ENCODE data around the gene ATP6V1D. TPM values are rescaled to one million over a fixed set of nuclear protein-coding genes. Genes with fewer than 3 reads are reported as not detected.

ATP6V1D gene
- total RNA-seq, 2 experiments from 2014 or later = 23.3 to 26.7 TPM

GRCh38 chr14:67391268-67391667, 31.7 kb upstream of the ATP6V1D start:
- Mint-ChIP-seq H3K4me1 (peaks cover 7% of the 10 kb centered on the region), H3K27ac (no peak overlapping the region), H3K36me3 (ENCODE audit: low read depth) (peaks cover 10% of the 10 kb centered on the region), H3K4me3 (no peak overlapping the region), H3K27me3 (no peaks in the 10 kb centered on the region), H3K9me3 (ENCODE audit: low read depth) (no peaks in the 10 kb centered on the region)
- ChIA-PET CTCF (interaction anchor here (0.6 to 1.1 kb wide), 2 partner anchors 9 to 23 kb away, joined by 3 read pairs; no protein-coding TSS in a partner anchor), POLR2A (interaction anchor here (0.6 kb wide), 2 partner anchors 116 to 143 kb away, joined by 3 read pairs; no protein-coding TSS in a partner anchor)
- intact Hi-C loops (cut with DNase I, micrococcal nuclease) = no loop called here
- ATAC-seq (no peak), DNase-seq (no peak)

GRCh38 chr14:67389811-67390534, 30.4 kb upstream of the ATP6V1D start:
- H3K9me3 Mint-ChIP-seq (ENCODE audit: low read depth) = no peaks in the 10 kb centered on the region
- no peak overlapping the region for H3K27ac Mint-ChIP-seq
- no peak for DNase-seq
- H3K36me3 Mint-ChIP-seq (ENCODE audit: low read depth) = peaks cover 17% of the 10 kb centered on the region
- intact Hi-C loops (cut with DNase I, micrococcal nuclease) = no loop called here
- no peaks in the 10 kb centered on the region for H3K27me3 Mint-ChIP-seq
- no peak for ATAC-seq
- no peak overlapping the region for H3K4me3 Mint-ChIP-seq
- peaks cover 7% of the 10 kb centered on the region for H3K4me1 Mint-ChIP-seq
- ChIA-PET POLR2A (no interaction called here), CTCF (interaction anchor here (0.6 kb wide), 1 partner anchor 198 kb away, joined by 4 read pairs; no protein-coding TSS in a partner anchor)

DNA sequence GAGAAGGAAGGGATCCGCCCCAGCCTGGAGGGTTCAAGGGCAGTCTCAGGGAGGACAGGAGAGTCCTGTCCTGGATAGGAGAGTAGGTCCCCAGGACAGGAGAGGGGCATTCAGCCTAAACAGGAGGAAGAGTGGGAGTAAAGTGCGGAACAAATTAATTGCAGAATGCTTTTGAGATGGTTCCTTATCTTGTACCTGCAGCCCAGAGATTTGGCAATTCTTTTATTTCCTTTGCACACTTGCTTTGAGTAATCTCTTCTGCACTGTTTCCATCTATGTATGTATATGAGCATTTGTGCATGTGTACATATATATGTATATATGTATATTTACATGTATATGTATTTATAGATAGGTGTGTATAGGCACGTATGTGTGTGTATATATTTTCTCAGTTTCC, 29.7 kb upstream of the ATP6V1D start:
- DNase-seq = no peak
- ChIA-PET POLR2A (no interaction called here), CTCF (no interaction called here)
- no peaks in the 10 kb centered on the region for H3K27me3 Mint-ChIP-seq
- ATAC-seq = no peak
- H3K4me1 Mint-ChIP-seq = peaks cover 7% of the 10 kb centered on the region
- H3K27ac Mint-ChIP-seq = no peak overlapping the region
- H3K9me3 Mint-ChIP-seq (ENCODE audit: low read depth) = no peaks in the 10 kb centered on the region
- intact Hi-C loops (cut with DNase I, micrococcal nuclease) = no loop called here
- H3K36me3 Mint-ChIP-seq (ENCODE audit: low read depth) = peaks cover 24% of the 10 kb centered on the region
- H3K4me3 Mint-ChIP-seq = no peak overlapping the region

DNA sequence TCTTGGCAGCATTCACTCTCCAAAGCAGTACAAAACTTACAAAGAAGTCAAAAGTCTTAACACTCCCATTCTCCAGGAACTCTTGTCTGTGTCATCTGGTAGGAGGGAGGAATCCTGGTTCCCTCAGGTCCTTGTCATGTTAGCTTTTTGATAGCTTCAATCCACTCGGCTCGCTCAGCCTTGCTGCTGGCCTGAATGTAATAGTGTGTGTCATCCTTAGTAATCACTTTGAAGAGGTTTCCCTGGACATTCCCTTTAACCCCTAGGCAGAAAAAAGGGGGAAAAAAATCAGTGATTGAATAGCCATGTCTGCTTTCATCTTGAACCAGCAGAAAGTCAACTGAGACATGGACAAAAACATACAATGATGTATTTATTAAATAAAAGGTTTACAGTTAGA, 27.6 kb upstream of the ATP6V1D start:
- Mint-ChIP-seq H3K9me3 (ENCODE audit: low read depth) (no peaks in the 10 kb centered on the region), H3K27ac (no peak overlapping the region), H3K4me3 (no peak overlapping the region), H3K27me3 (no peaks in the 10 kb centered on the region), H3K4me1 (peaks cover 13% of the 10 kb centered on the region), H3K36me3 (ENCODE audit: low read depth) (peaks cover 38% of the 10 kb centered on the region)
- intact Hi-C loops (cut with DNase I, micrococcal nuclease) = no loop called here
- ChIA-PET POLR2A (no interaction called here), CTCF (interaction anchor here (1.0 to 2.2 kb wide), 3 partner anchors 28 to 247 kb away, joined by 3 to 6 read pairs (median 6); partner anchors contain the start of genes ATP6V1D and EIF2S1)
- no peak for ATAC-seq
- no peak for DNase-seq

GRCh38 chr14:67385618-67386017, 26.0 kb upstream of the ATP6V1D start:
- ChIA-PET POLR2A (no interaction called here), CTCF (interaction anchor here (0.9 to 2.2 kb wide), 4 partner anchors 23 to 141 kb away, joined by 3 to 6 read pairs (median 3); no protein-coding TSS in a partner anchor)
- ATAC-seq (no peak), DNase-seq (no peak)
- H3K27me3 Mint-ChIP-seq = no peaks in the 10 kb centered on the region
- H3K9me3 Mint-ChIP-seq (ENCODE audit: low read depth) = no peaks in the 10 kb centered on the region
- H3K36me3 Mint-ChIP-seq (ENCODE audit: low read depth) = peaks cover 49% of the 10 kb centered on the region
- intact Hi-C loops (cut with DNase I, micrococcal nuclease) = no loop called here
- H3K4me3 Mint-ChIP-seq = no peak overlapping the region
- peaks cover 8% of the 10 kb centered on the region for H3K4me1 Mint-ChIP-seq
- H3K27ac Mint-ChIP-seq = no peak overlapping the region

- H3K27me3 Mint-ChIP-seq = no peaks in the 10 kb centered on the region
- H3K9me3 Mint-ChIP-seq (ENCODE audit: low read depth) = no peaks in the 10 kb centered on the region
- intact Hi-C loops (cut with DNase I, micrococcal nuclease) = no loop called here
- peaks cover 51% of the 10 kb centered on the region for H3K36me3 Mint-ChIP-seq (ENCODE audit: low read depth)
- ChIA-PET POLR2A (no interaction called here), CTCF (interaction anchor here (0.9 to 2.2 kb wide), 4 partner anchors 22 to 319 kb away, joined by 3 to 6 read pairs (median 3); no protein-coding TSS in a partner anchor)
- no peak overlapping the region for H3K27ac Mint-ChIP-seq
- H3K4me3 Mint-ChIP-seq = no peak overlapping the region
- DNase-seq (no peak), ATAC-seq (no peak)
- peaks cover 7% of the 10 kb centered on the region for H3K4me1 Mint-ChIP-seq
These were observed 25.5 kb upstream of the ATP6V1D start for GRCh38 chr14:67385120-67385519.

DNA sequence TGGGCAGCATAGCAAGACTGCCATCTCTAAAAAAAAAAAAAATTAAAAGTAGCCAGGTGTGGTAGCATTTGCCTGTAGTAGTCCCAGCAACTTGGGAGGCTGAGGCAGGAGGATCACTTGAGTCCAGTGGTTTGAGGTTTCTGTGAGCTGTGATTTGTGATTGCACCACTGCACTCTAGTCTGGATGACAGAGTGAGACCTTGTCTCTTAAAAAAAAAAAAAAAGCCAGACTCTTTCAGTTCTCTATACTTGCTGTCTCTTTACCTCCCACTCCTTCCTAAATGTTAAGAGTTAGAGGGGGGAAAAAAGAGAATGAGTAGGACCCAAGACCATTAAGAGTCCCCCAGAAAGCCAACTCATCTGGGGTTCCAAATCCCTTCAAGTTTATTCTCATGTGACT, 18.3 kb upstream of the ATP6V1D start:
- Mint-ChIP-seq H3K9me3 (ENCODE audit: low read depth) (no peaks in the 10 kb centered on the region), H3K36me3 (ENCODE audit: low read depth) (peaks cover 63% of the 10 kb centered on the region), H3K4me1 (peaks cover 25% of the 10 kb centered on the region), H3K27me3 (no peaks in the 10 kb centered on the region), H3K27ac (no peak overlapping the region), H3K4me3 (no peak overlapping the region)
- ChIA-PET POLR2A (no interaction called here), CTCF (interaction anchor here (1.0 to 1.6 kb wide), 3 partner anchors 13 to 50 kb away, joined by 3 to 8 read pairs (median 4); partner anchors contain the start of gene ATP6V1D)
- ATAC-seq (no peak), DNase-seq (no peak)
- intact Hi-C loops (cut with DNase I, micrococcal nuclease) = no loop called here

DNA sequence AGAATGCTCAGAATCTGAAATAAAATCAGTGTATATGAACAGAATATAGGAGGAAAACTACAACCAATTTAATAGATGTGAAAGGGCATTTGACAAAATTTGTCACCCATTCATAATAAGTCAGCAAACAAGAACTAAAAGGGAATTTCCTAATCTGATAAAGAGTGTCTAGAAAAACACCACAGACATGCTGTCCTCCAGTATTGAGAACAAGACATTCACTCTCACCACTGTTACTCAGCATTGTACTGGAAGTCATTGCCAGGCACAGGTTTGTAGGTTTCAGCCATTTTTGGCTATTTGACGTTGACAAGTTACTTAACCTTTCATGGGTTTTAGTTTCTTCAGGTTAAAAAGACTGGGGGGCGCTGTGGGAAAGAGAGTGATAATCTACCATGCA, 13.7 kb upstream of the ATP6V1D start:
- peak; percentile 94 for ATAC-seq

DNA sequence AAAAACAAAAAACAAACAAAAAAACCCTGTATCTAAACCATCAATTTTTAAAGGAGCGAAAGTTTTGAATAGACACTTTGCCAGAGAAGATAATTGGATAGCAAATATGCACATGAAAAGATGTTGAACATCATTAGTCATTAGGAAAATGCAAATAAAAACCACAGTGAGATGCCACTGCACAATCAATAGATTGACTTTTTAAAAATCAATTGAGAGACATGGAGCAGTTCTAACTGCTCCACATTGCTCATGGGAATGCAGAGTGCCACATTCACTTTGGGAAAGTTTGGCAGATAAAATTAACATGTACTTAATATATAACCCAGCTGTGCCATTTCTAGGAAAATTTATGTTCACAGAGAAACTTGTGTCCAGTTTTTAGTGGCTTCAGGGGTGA, 13.2 kb upstream of the ATP6V1D start:
- intact Hi-C loops (cut with DNase I, micrococcal nuclease) = loop anchor here in 1 of 2 experiments (1.0 kb wide), 1 partner anchor 13 kb away; the partner anchor contains the start of gene EIF2S1
- Mint-ChIP-seq H3K9me3 (ENCODE audit: low read depth) (no peaks in the 10 kb centered on the region), H3K4me1 (peaks cover 56% of the 10 kb centered on the region), H3K27me3 (no peaks in the 10 kb centered on the region), H3K27ac (peak overlapping the region; percentile 88), H3K4me3 (no peak overlapping the region), H3K36me3 (ENCODE audit: low read depth) (peaks cover 56% of the 10 kb centered on the region)
- ChIA-PET POLR2A (no interaction called here), CTCF (no interaction called here)
- no peak for ATAC-seq
- DNase-seq = no peak

More for the DNA sequence above, 13.7 kb upstream of the ATP6V1D start:
- DNase-seq = peak; percentile 34
- intact Hi-C loops (cut with DNase I, micrococcal nuclease) = loop anchor here in 1 of 2 experiments (1.0 kb wide), 1 partner anchor 13 kb away; the partner anchor contains the start of gene EIF2S1
- Mint-ChIP-seq H3K36me3 (ENCODE audit: low read depth) (peaks cover 53% of the 10 kb centered on the region), H3K27ac (peak overlapping the region; percentile 88), H3K4me1 (peaks cover 53% of the 10 kb centered on the region), H3K4me3 (no peak overlapping the region), H3K9me3 (ENCODE audit: low read depth) (no peaks in the 10 kb centered on the region), H3K27me3 (no peaks in the 10 kb centered on the region)
- ChIA-PET CTCF (no interaction called here), POLR2A (no interaction called here)

GRCh38 chr14:67371247-67372148, 11.9 kb upstream of the ATP6V1D start:
- Mint-ChIP-seq H3K9me3 (ENCODE audit: low read depth) (no peaks in the 10 kb centered on the region), H3K27ac (no peak overlapping the region), H3K4me1 (peaks cover 54% of the 10 kb centered on the region), H3K4me3 (no peak overlapping the region), H3K36me3 (ENCODE audit: low read depth) (peaks cover 54% of the 10 kb centered on the region), H3K27me3 (no peaks in the 10 kb centered on the region)
- intact Hi-C loops (cut with DNase I, micrococcal nuclease) = no loop called here
- no peak for DNase-seq
- no peak for ATAC-seq
- ChIA-PET CTCF (interaction anchor here (0.8 kb wide), 1 partner anchor 11 kb away, joined by 3 read pairs; the partner anchor contains the start of gene EIF2S1), POLR2A (interaction anchor here (0.6 kb wide), 1 partner anchor 1768 kb away, joined by 3 read pairs; no protein-coding TSS in a partner anchor)

DNA sequence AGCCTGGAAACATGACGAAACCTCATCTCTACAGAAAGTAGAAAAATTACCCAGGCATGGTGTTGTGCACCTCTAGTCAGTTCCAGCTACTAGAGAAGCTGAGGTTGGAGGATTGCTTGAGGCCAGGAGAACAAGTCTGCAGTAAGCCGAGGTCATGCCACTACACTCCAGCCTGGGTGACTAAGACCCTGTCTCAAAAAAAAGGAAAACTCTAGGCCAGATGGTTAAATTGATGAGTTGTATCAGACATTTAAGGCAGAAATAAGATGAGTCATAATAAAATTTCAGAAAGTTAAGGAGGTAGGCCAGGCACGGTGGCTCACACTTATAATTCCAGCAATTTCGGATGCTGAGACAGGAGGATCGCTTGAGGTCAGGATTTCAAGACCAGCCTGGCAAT, 11.2 kb upstream of the ATP6V1D start:
- Mint-ChIP-seq H3K4me3 (no peak overlapping the region), H3K27me3 (no peaks in the 10 kb centered on the region), H3K4me1 (peaks cover 58% of the 10 kb centered on the region), H3K27ac (peak overlapping the region; percentile 70), H3K36me3 (ENCODE audit: low read depth) (peaks cover 56% of the 10 kb centered on the region), H3K9me3 (ENCODE audit: low read depth) (no peaks in the 10 kb centered on the region)
- POLR2A ChIA-PET = no interaction called here
- intact Hi-C loops (cut with DNase I, micrococcal nuclease) = no loop called here
- CTCF ChIA-PET = no interaction called here
- peak; percentile 52 for ATAC-seq
- DNase-seq = no peak

Data from activated CD4-positive, alpha-beta T cell treated with anti-CD3 and anti-CD28 coated beads for 36 hours (primary cell).